HG03196 (cell line): Measurements from ENCODE around the gene E2F1.
A peak's percentile ranks its signal among the peaks of the same experiment; 100 is the strongest.

Experiments
- ATAC-seq: cut with Tn5 transposase; IDR thresholded peaks from one replicate; pipeline ENCODE4 v1.9.1; 2021; ENCODE audit not compliant: unreplicated experiment

The E2F1 gene

GRCh38 chr20:33687993-33688937, 2.1 kb upstream of the E2F1 start:
- no peak for ATAC-seq

DNA sequence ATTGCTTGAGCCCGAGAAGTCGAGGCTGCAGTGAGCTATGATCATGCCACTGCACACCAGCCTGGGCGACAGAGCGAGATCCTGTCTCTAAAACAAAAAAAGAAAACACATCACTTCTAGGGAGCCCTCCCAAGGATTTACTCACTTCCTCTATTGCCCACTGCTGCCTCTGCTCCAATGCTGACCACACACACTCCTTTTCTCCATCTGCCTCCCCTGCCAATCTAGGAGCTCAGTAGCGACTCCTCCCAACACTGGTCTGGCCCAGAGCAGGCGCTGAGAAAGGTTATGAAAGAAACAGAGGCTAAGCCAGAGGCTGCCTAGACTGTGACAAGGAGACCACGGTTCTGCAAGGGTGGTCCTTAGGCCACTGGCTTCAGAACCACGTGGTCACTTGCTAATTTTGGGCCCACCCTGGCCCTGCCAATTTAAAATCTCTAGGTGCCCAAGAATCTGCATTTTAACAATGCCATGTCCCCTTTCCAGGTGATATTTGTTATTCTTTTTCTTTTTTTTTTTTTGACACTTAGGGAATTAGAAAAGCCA, 1.3 kb upstream of the E2F1 start:
- no peak for ATAC-seq

DNA sequence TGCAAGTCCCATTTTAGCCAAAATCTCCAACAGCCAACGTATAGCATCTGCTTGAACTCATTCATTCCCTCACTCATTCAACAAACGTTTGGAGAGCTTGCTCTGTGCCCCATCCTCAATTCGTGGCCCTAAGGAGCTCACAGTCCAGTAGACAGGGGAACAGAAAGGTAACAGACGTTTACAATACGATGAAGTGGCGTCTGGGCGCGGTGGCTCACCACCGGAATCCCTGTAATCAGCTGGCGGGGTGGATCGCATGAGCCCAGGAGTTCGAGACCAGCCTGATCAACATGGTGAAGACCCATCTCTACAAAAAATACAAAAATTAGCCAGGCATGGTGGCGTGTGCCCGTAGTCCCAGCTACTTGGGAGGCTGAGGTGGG, 790 bp upstream of the E2F1 start:
- no peak for ATAC-seq

DNA sequence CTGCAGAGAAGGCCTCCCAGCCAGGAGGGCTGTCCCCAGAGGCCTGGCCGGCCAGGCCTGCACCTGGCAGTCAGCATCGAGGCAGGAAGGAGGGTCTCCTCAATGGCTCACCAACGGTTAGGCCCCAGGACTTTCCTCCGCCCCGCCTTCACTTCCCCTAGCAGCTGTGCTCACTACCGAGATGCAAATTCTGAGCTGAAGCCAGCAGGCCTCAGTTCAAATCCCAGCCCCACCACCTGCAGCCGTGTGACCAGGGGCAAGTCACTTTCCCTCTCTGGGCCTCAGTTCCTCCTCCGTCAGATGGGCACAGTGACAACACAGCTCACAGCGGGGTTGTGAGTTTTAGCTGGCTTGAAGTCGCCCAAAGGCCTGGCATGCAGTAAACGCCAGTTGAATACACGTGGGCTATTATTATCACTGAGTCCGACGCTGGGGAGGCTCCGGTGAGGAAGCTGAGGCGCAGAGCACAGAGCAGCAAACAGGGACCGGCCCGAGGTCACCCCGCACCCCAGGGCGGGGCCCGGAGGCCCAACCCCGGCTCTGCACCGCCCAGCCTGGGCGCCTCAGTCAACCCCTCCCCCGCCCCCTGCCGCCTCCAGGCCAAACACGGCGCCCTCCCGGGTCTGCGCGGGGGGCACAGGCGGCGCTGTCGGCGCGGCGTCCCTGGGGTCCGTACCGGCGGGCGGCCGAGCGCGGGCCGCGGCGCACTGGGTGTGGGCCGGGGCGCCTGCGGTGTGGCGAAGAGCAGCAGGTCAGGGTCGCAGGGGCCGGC, 671 bp downstream of the E2F1 start:
- peak; percentile 36 for ATAC-seq

GRCh38 chr20:33684533-33685327, 1.5 kb downstream of the E2F1 start:
- no peak for ATAC-seq

- ATAC-seq: no peak
Observed at GRCh38 chr20:33681728-33682353, 4.3 kb downstream of the E2F1 start.

DNA sequence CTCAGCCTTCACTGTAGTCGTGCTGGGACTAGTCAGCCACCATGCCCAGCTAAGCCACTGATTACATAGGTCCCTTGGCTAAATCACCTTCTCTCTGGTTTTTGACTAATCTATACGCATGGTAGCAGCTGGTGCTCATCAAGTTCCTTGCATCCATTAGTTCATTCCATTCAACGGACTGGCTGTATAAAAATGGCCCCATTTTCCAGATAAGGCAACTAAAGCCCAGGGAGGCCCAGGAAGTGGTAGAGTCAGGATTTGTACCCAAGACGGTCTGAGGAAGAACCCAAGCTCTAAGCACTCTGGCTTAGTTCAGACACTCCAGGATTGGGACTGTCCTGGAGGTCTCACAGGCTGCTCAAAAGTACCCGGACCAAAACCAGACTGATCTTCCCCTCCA, 4.9 kb downstream of the E2F1 start:
- no peak for ATAC-seq

GRCh38 chr20:33680686-33681085, 5.5 kb downstream of the E2F1 start:
- no peak for ATAC-seq

- no peak for ATAC-seq
Observed at GRCh38 chr20:33679758-33680485, 6.3 kb downstream of the E2F1 start.

GRCh38 chr20:33677991-33678702, 8.0 kb downstream of the E2F1 start:
- no peak for ATAC-seq

DNA sequence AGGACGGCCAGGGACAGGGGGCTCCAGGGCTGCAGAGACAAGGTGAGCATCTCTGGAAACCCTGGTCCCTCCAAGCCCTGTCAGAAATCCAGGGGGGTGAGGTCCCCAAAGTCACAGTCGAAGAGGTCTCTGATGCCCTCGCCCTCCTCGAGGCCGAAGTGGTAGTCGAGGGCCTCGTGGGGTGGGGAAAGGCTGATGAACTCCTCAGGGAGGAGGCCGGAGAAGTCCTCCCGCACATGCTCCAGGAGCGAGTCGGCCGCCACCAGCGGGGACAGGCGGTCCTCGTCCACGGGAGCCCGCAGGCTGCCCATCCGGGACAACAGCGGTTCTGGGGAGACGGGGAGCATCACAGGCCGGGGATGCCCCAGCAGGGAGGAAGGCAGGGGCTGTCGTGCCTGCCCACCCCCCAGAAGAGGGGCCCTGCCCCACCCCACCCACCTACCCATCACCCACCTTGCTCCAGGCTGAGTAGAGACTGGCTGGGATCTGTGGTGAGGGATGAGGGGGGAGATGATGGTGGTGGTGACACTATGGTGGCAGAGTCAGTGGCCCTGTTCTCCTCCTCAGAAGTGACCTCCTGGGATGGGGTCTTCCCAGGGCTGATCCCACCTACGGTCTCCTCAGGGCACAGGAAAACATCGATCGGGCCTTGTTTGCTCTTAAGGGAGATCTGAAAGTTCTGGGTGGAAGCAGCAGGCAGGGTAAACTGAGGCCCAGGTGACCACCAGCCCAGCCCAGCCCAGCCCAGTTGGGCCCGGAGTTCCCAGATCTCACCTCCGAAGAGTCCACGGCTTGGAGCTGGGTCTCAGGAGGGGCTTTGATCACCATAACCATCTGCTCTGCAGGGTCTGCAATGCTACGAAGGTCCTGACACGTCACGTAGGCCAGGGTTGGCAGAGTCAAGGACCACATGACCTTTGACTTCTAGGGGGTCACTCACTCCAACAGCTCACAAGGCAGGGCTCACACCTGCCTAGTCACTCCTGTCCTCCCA, 9.2 kb downstream of the E2F1 start:
- ATAC-seq: no peak

DNA sequence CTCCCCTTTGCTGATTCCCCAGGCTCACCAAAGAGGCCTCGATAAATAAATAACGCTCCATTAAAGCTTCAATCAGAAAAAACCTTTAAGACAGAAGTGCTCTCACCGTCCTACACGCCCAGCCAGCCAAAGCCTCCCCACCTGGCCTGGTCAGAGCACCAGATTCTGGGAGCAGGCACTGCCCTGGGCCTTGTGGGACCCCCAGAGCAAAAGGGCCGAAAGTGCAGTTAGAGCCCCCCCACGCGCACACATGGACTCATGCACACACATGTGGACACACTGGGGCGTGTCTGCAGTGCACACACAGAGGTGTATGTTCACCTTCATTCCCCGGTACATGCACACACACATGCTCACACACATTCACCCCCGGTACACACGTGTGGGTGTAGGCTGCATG, 10.1 kb downstream of the E2F1 start:
- no peak for ATAC-seq

DNA sequence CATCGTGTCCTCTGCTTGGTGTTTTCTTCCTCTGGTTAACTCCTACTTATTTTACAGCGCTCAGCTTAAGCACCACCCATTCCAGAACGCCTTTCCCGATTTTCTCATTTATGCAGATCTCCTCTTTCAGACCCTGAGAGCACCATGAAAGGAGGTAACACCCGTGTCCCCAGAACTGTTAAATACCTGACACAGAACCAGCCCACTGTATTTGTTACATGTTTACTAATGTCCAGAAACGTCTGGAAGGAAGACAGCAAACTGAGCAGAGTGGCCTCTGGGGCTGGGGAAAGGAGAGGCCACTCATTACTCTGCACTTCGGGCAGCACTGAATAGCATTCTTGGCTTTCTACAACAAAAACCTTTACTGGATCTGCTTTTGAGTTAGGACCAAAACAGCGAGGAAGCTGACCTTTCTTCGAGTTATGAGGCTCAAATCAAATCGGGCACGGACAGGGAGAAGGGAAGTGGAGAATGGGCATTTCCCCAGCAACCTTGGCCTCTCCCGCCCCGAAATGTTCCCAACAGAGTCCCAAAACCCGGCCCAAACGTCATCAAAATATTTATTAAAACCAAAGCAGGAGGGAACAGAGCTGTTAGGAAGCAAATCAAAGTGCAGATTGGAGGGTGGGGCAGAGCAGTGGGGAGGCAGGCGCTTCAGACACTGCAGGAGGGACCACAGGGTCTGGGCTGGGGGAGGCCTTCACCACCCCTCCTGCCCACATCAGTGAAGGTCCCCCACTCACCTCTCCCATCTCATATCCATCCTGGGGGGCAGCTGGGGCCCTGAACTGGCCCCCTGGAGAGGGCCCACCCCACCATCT, 10.8 kb downstream of the E2F1 start:
- no peak for ATAC-seq

DNA sequence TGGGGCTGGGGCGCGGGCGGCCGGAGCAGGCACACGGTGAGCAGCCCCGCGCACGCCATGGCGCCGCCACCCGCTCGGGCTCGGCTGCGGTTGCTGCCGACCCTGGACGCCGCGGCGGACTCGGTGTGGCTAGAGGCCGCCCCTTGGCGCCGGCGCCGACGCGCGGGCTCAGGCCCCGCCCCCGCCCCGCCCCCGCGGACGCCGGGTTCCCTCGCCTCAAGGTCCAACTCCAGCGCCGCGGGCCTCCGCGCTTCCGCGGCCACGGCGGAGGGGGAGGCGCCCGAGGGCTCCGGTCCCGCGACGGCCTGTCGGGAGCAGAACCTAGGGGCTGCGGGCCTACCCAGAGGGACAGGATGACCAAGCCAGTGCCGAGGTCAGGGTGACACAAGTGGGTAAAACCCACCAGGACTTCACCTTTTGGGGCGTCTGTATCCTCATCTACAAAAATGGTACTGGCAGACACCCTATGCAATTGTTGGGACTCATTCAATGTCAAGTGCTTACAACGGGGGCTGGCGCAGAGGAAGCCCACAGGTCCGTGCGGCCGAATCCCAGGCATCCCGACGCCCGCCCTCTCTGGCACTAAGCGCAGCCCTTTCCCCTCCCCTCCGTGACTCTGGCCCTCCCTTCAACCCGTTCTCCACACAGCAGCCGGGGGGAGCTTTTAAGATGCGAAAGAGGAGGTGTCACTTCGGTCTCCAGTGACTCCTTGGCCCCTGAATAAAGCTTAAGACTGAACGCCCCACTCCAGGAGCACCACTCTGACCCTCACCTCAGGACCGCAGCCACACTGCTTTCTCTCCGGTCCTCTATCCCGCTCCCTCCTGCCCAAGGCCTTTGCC, 11.7 kb downstream of the E2F1 start, which contains the start of gene NECAB3:
NECAB3 (minus strand) TSS at position 135 of the 842 bp plus-strand sequence; CDS start at position 59, 76 bp downstream.
- peak; percentile 35 for ATAC-seq

GRCh38 chr20:33673410-33674293, 12.5 kb downstream of the E2F1 start:
- no peak for ATAC-seq
